ENCODE results near the gene ARHGEF7. TPM values are rescaled to one million over a fixed set of nuclear protein-coding genes. Genes with fewer than 3 reads are reported as not detected.

The ARHGEF7 gene
- total RNA-seq, 2 donors from 2014 or later: 55.1 to 64.4 TPM

DNA sequence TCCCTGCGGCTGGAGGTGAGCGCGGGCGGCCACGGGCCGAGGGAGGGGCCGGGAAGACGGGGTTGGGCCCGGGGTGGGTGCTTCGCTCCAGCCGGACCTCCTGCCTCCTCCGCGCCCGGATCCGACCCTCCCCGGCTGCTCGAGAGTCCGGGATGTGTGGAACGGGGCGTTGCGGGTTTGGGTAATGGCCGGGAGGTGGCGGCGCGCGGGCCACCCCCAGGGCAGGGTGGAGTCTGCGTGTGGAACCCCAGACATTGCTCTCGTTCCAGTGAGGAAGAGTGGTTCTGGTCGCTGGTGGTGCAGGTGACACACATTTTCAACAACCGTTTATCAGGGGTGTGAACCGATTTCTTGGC, 38.8 kb downstream of the ARHGEF7 start:
- H3K27me3 Mint-ChIP-seq (ENCODE audit: low read depth): peaks cover 9% of the 10 kb centered on the region
- no peaks in the 10 kb centered on the region for H3K9me3 Mint-ChIP-seq
- peaks cover 3 to 6% of the 10 kb centered on the region in 2 donors for H3K36me3 Mint-ChIP-seq (ENCODE audit: insufficient read depth in 2 of 2)
- H3K27ac Mint-ChIP-seq: peak overlapping the region; percentile 89
- peaks cover 36% of the 10 kb centered on the region for H3K4me1 Mint-ChIP-seq (ENCODE audit: low read depth)
- DNase-seq (peak in 1 of 2 donors; percentile 73), ATAC-seq (replicated peaks in 1 of 2) (peak; percentile 63 to 65)
- H3K4me3 Mint-ChIP-seq: peak overlapping the region; percentile 87 to 93

DNA sequence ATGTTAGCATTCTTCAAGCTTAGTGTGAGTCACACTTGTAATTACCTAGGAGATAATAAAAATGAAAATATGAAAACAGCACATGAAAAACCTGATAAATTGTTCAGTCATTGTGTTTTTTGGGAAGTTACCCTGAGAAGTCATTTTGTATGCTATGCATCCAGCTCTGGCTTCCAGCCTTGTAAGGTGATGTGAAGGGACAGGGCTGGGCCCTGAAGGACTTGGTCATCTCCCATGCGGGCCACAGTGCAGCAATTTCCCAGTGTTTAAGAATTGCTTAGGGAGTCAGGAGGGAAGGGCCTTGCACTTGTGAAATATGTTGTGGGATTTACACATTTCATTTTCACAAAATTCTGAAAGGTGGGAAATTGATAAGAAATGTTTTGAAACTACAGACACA, 41.3 kb downstream of the ARHGEF7 start:
- Mint-ChIP-seq H3K4me1 (ENCODE audit: low read depth) (peaks cover 48% of the 10 kb centered on the region), H3K27ac (no peak overlapping the region), H3K27me3 (ENCODE audit: low read depth) (peaks cover 6% of the 10 kb centered on the region)

GRCh38 chr13:111158136-111158805, 43.2 kb downstream of the ARHGEF7 start:
- Mint-ChIP-seq H3K4me1 (ENCODE audit: low read depth) (peaks cover 42% of the 10 kb centered on the region), H3K36me3 (ENCODE audit: insufficient read depth in 2 of 2) (peaks cover 21 to 31% of the 10 kb centered on the region in 2 donors), H3K4me3 (no peak overlapping the region), H3K27ac (no peak overlapping the region), H3K9me3 (peaks cover 5 to 9% of the 10 kb centered on the region in 2 donors), H3K27me3 (ENCODE audit: low read depth) (no peaks in the 10 kb centered on the region)
- DNase-seq (no peak), ATAC-seq (replicated peaks in 1 of 2) (no peak)

More for the DNA sequence above, 41.3 kb downstream of the ARHGEF7 start:
- ATAC-seq (replicated peaks in 1 of 2) (no peak), DNase-seq (no peak)
- H3K9me3 Mint-ChIP-seq: peaks cover 5 to 9% of the 10 kb centered on the region in 2 donors
- H3K4me3 Mint-ChIP-seq: peak overlapping the region in 1 of 2 donors; percentile 45
- H3K36me3 Mint-ChIP-seq (ENCODE audit: insufficient read depth in 2 of 2): peaks cover 18 to 26% of the 10 kb centered on the region in 2 donors

DNA sequence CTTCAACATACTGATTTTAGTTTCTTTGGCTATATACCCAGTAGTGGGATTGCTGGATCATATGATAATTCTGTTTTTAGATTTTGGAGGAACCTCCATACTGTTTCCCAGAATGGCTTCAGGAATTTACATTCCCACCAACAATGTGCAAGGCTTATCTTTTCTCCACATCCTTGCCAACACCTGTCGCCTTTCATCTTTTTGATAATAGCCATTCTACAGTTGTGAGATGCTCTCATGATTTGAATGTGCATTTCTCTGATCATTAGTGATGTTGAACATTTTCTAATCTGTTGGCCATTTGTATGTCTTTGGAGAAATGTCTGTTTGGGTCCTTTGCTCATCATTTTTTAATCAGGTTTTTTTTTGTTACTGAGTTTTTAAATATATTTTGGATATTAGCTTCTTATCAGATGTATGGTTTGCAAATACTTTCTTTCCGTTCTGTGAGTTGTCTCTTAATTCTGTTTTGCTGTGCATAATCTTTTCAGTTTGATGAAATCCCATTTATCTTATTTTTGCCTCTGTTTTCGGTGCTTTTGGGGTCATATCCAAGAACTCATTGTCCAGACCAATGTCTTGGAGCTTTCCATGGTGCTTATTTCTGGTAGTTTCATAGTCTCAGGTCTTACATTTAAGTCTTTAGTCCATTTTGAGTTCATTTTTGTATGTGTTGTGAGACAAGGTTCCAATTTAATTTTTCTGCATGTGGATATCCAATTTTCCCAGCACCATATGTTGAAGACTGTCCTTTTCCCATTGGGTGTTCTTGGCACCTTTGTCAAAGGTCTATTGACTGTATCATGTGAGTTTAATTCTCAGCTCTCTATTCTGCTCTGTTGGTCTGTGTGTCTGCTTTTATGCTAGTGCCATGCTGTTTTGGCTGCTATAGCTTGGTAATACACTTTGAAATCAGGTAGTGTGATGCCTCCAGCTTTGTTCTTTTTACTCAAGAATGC, 44.5 kb downstream of the ARHGEF7 start:
- ATAC-seq (replicated peaks in 1 of 2) (no peak), DNase-seq (no peak)
- H3K9me3 Mint-ChIP-seq: peaks cover 5 to 9% of the 10 kb centered on the region in 2 donors
- no peak overlapping the region for H3K27ac Mint-ChIP-seq
- H3K4me3 Mint-ChIP-seq: no peak overlapping the region
- H3K4me1 Mint-ChIP-seq (ENCODE audit: low read depth): peaks cover 40% of the 10 kb centered on the region
- no peaks in the 10 kb centered on the region for H3K27me3 Mint-ChIP-seq (ENCODE audit: low read depth)
- peaks cover 18 to 30% of the 10 kb centered on the region in 2 donors for H3K36me3 Mint-ChIP-seq (ENCODE audit: insufficient read depth in 2 of 2)

- no peak for DNase-seq
- Mint-ChIP-seq H3K9me3 (peaks cover 5 to 9% of the 10 kb centered on the region in 2 donors), H3K36me3 (ENCODE audit: insufficient read depth in 2 of 2) (peaks cover 18 to 29% of the 10 kb centered on the region in 2 donors), H3K27ac (no peak overlapping the region), H3K4me3 (no peak overlapping the region), H3K4me1 (ENCODE audit: low read depth) (peaks cover 37% of the 10 kb centered on the region), H3K27me3 (ENCODE audit: low read depth) (no peaks in the 10 kb centered on the region)
- no peak for ATAC-seq (replicated peaks in 1 of 2)
Measured at GRCh38 chr13:111160648-111161047, 45.5 kb downstream of the ARHGEF7 start.

DNA sequence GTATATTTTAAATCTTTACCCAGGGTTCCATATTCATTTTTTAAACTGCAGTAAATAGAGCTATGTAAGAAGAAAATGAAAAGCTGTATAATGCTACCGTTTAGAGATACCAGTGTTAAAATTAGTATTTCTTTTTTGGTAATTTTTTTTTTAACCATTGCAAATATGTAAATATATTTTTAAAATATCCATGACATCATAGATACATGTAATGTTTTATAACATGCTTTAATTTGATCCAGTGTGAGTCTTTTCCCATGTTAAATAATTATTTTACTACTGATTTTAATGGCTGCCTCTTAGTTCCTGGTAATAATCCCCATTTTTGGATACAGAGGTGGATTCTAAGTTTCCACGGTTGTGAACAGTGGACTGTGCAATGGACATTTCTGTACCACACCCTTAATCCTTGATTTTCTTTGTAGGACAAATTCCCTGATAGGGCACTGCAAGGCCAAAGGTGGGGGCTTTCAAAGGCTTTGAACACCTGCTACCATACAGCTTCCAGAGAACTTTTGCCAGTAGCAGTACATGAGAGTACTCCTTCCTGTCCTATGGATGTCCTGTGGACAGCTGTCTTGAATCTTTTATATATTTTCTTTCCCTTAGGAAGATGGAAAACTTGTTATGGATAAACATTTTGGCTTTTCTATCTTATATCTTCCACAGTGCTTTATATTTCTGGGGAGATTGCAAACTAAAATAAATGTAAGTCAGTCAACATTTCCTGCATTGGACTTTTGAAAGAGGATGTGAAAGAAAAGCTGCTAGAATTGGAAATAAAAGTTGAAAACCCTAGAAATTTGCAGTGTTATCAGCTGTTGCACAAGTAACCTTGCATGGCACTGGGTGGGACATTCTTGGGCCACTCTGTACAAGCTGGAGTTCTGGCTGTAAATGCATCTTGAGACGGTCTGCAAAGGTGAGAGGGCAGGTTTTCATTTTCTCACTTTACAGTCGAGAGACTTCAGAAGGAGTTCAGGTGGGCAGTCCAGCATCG, 46.8 kb downstream of the ARHGEF7 start:
- H3K4me3 Mint-ChIP-seq: no peak overlapping the region
- no peak overlapping the region for H3K27ac Mint-ChIP-seq
- H3K36me3 Mint-ChIP-seq (ENCODE audit: insufficient read depth in 2 of 2): peaks cover 19 to 29% of the 10 kb centered on the region in 2 donors
- DNase-seq (no peak), ATAC-seq (replicated peaks in 1 of 2) (no peak)
- peaks cover 5 to 9% of the 10 kb centered on the region in 2 donors for H3K9me3 Mint-ChIP-seq
- peaks cover 37% of the 10 kb centered on the region for H3K4me1 Mint-ChIP-seq (ENCODE audit: low read depth)
- no peaks in the 10 kb centered on the region for H3K27me3 Mint-ChIP-seq (ENCODE audit: low read depth)

- H3K27ac Mint-ChIP-seq: no peak overlapping the region
- peaks cover 32% of the 10 kb centered on the region for H3K4me1 Mint-ChIP-seq (ENCODE audit: low read depth)
Measured at GRCh38 chr13:111165241-111166010, 50.3 kb downstream of the ARHGEF7 start.

GRCh38 chr13:111166882-111167675, 52.0 kb downstream of the ARHGEF7 start:
- Mint-ChIP-seq H3K4me1 (ENCODE audit: low read depth) (peaks cover 45% of the 10 kb centered on the region), H3K36me3 (ENCODE audit: insufficient read depth in 2 of 2) (peaks cover 10 to 16% of the 10 kb centered on the region in 2 donors), H3K9me3 (no peaks in the 10 kb centered on the region), H3K27me3 (ENCODE audit: low read depth) (no peaks in the 10 kb centered on the region), H3K27ac (no peak overlapping the region), H3K4me3 (peak overlapping the region; percentile 4 to 9)
- DNase-seq: no peak
- peak; percentile 74 to 76 for ATAC-seq (replicated peaks in 1 of 2)

More at GRCh38 chr13:111165241-111166010, 50.3 kb downstream of the ARHGEF7 start:
- H3K36me3 Mint-ChIP-seq (ENCODE audit: insufficient read depth in 2 of 2): peaks cover 12 to 28% of the 10 kb centered on the region in 2 donors
- H3K9me3 Mint-ChIP-seq: peaks cover 0 to 2% of the 10 kb centered on the region in 2 donors
- no peaks in the 10 kb centered on the region for H3K27me3 Mint-ChIP-seq (ENCODE audit: low read depth)
- no peak for ATAC-seq (replicated peaks in 1 of 2)
- no peak for DNase-seq
- no peak overlapping the region for H3K4me3 Mint-ChIP-seq

DNA sequence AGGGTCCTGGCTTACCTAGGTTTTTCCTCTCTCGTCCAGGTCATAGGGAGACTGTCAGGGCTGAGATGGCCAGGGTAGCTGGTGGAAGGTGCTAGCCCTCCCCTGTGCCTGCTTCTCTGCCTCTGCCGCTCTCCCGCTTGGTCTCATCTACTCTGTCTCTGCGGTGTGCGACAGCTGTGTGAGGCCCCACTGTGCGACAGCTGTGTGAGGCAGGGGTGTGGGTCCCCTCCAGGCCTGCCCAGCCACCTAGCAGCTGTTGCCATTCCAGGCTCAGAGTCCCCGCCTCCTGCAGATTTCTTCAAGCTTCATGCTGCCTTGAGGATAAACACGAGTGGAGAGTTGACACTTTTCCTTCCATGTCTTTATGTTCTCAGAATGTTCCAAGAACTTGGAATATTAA, 53.0 kb downstream of the ARHGEF7 start:
- no peak for DNase-seq
- H3K4me3 Mint-ChIP-seq: no peak overlapping the region
- no peaks in the 10 kb centered on the region for H3K9me3 Mint-ChIP-seq
- H3K27me3 Mint-ChIP-seq (ENCODE audit: low read depth): no peaks in the 10 kb centered on the region
- H3K27ac Mint-ChIP-seq: no peak overlapping the region
- peaks cover 7 to 15% of the 10 kb centered on the region in 2 donors for H3K36me3 Mint-ChIP-seq (ENCODE audit: insufficient read depth in 2 of 2)
- no peak for ATAC-seq (replicated peaks in 1 of 2)
- H3K4me1 Mint-ChIP-seq (ENCODE audit: low read depth): peaks cover 45% of the 10 kb centered on the region

DNA sequence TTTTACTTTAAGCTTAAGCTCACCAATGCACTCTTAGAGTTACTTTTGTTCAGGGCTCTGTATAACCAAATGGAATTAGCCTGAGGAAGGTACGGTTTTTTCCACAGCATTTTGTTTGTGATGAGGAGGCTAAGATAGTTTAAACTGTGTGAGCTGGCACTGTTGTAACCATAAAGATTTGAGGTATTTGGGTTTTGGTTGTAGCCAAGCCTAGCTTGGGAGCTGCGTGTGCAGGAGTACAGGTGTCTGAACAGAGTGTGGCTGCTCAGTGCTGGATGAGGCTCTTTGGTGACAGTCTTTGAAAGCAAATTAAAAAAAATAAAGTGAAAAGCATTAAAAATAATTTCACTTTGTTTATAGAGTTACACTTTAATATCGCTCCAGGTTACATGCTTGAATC, 56.0 kb downstream of the ARHGEF7 start:
- no peak for DNase-seq
- Mint-ChIP-seq H3K36me3 (ENCODE audit: insufficient read depth in 2 of 2) (peaks cover 18 to 28% of the 10 kb centered on the region in 2 donors), H3K4me3 (no peak overlapping the region), H3K27me3 (ENCODE audit: low read depth) (no peaks in the 10 kb centered on the region), H3K4me1 (ENCODE audit: low read depth) (peaks cover 52% of the 10 kb centered on the region), H3K27ac (no peak overlapping the region), H3K9me3 (peaks cover 3 to 7% of the 10 kb centered on the region in 2 donors)
- no peak for ATAC-seq (replicated peaks in 1 of 2)

DNA sequence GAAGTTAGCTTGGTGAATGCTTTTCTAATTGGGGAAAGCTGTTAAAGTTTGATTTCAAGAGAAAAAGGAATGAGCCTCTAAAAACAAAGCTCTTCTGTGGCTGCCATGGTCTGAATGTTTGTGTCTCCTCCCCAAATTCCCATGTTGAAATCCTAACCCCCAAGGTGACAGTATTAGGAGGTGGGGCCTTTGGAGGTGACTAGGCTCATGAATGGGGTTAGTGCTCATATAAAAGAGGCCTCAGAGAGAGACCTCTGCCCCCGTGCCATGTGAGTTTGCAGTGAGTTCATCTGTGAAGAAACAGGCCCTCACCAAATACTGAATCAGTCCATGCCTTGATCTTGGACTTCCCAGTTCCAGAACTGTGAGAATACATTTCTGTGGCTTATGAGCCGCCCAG, 56.5 kb downstream of the ARHGEF7 start:
- no peak for DNase-seq
- no peak overlapping the region for H3K4me3 Mint-ChIP-seq
- peaks cover 20 to 32% of the 10 kb centered on the region in 2 donors for H3K36me3 Mint-ChIP-seq (ENCODE audit: insufficient read depth in 2 of 2)
- no peaks in the 10 kb centered on the region for H3K27me3 Mint-ChIP-seq (ENCODE audit: low read depth)
- peaks cover 52% of the 10 kb centered on the region for H3K4me1 Mint-ChIP-seq (ENCODE audit: low read depth)
- ATAC-seq (replicated peaks in 1 of 2): no peak
- peaks cover 6 to 7% of the 10 kb centered on the region in 2 donors for H3K9me3 Mint-ChIP-seq
- H3K27ac Mint-ChIP-seq: no peak overlapping the region
